SK-N-SH treated with all-trans-retinoic acid at 6 μM for 48 hours (cell line): ENCODE results near the gene NPHS1.
A peak's percentile ranks its signal among the peaks of the same experiment; 100 is the strongest.

Source experiments
- ATAC-seq: fragments of 200-7000 bp; cut with Tn5 transposase; 3 replicates; pipeline ENCODE4 v1.9.1; 2020; ENCODE audit warnings: mild to moderate bottlenecking, moderate library complexity
- ARNTL ChIP-seq: fragments of 450-650 bp; formaldehyde crosslinking; IDR thresholded peaks from 2 replicates; pipeline ENCODE4 v1.5.0; 2020; ENCODE audit warnings: low read depth, mild to moderate bottlenecking, moderate library complexity, borderline replicate concordance
- BACH2 ChIP-seq: fragments of 250-450 bp; sonication (Bioruptor Pico); IDR thresholded peaks from 2 replicates; pipeline ENCODE4 v1.9.0; 2021; ENCODE audit warnings: mild to moderate bottlenecking, borderline replicate concordance
- CSRNP3 ChIP-seq: fragments of 250-450 bp; sonication (Bioruptor Pico); IDR thresholded peaks from 2 replicates; pipeline ENCODE4 v1.5.1; 2021; ENCODE audit warnings: mild to moderate bottlenecking, moderate library complexity
- ESRRG ChIP-seq: fragments of 250-450 bp; sonication (Bioruptor Pico); IDR thresholded peaks from 2 replicates; pipeline ENCODE4 v1.6.1; 2021; ENCODE audit warnings: mild to moderate bottlenecking
- GLIS3 ChIP-seq: fragments of 250-450 bp; sonication (Bioruptor Pico); IDR thresholded peaks from 2 replicates; pipeline ENCODE4 v1.5.0; 2020; ENCODE audit warnings: mild to moderate bottlenecking, moderate library complexity
- ISL1 ChIP-seq: fragments of 250-450 bp; sonication (Bioruptor Pico); IDR thresholded peaks from 2 replicates; pipeline ENCODE4 v2.1.2; 2022; ENCODE audit warnings: mild to moderate bottlenecking, moderate library complexity
- OSR1 ChIP-seq: fragments of 250-450 bp; sonication (Bioruptor Pico); IDR thresholded peaks from 2 replicates; pipeline ENCODE4 v1.8.0; 2022; ENCODE audit warnings: moderate library complexity, mild to moderate bottlenecking, inconsistent platforms
- POU6F1 ChIP-seq: fragments of 250-450 bp; sonication (Bioruptor Pico); IDR thresholded peaks from 2 replicates; pipeline ENCODE4 v1.8.0; 2021; ENCODE audit warnings: low read depth, mild to moderate bottlenecking, moderate library complexity, borderline replicate concordance
- RARB ChIP-seq: fragments of 250-450 bp; sonication (Bioruptor Pico); IDR thresholded peaks from 2 replicates; pipeline ENCODE4 v1.8.0; 2021; ENCODE audit warnings: mild to moderate bottlenecking, moderate library complexity
- SNAI2 ChIP-seq: fragments of 250-450 bp; sonication (Bioruptor Pico); IDR thresholded peaks from 2 replicates; pipeline ENCODE4 v1.5.0; 2020; ENCODE audit warnings: mild to moderate bottlenecking, moderate library complexity
- TOX ChIP-seq: fragments of 250-450 bp; sonication (Bioruptor Pico); IDR thresholded peaks from 2 replicates; pipeline ENCODE4 v1.8.0; 2021; ENCODE audit warnings: mild to moderate bottlenecking, moderate library complexity, borderline replicate concordance
- ZFP3 ChIP-seq: fragments of 250-450 bp; sonication (Bioruptor Pico); IDR thresholded peaks from 2 replicates; pipeline ENCODE4 v1.5.0; 2020; ENCODE audit warnings: mild to moderate bottlenecking, moderate library complexity
- ZFP30 ChIP-seq: fragments of 450-650 bp; formaldehyde crosslinking; IDR thresholded peaks from 2 replicates; pipeline ENCODE4 v1.5.0; 2022; ENCODE audit warnings: mild to moderate bottlenecking, moderate library complexity
- ZNF565 ChIP-seq: fragments of 450-650 bp; formaldehyde crosslinking; conservative IDR thresholded peaks from 2 replicates; pipeline ENCODE4 v1.5.0; 2020; ENCODE audit warnings: low read depth, mild to moderate bottlenecking, moderate library complexity
- ZNF70 ChIP-seq: fragments of 450-650 bp; formaldehyde crosslinking; IDR thresholded peaks from 2 replicates; pipeline ENCODE4 v1.5.0; 2020; ENCODE audit warnings: mild to moderate bottlenecking, moderate library complexity
- ZNF8 ChIP-seq: fragments of 450-650 bp; formaldehyde crosslinking; IDR thresholded peaks from 2 replicates; pipeline ENCODE4 v1.5.0; 2020; ENCODE audit warnings: mild to moderate bottlenecking, moderate library complexity
- TF ChIP-seq, protein P1 (sequence below): fragments of 250-450 bp; sonication (Bioruptor Pico); IDR thresholded peaks from 2 replicates; pipeline ENCODE4 v1.8.0; 2020; ENCODE audit warnings: mild to moderate bottlenecking, moderate library complexity, borderline replicate concordance
- TF ChIP-seq, protein P2 (sequence below): fragments of 250-450 bp; sonication (Bioruptor Pico); IDR thresholded peaks from 2 replicates; pipeline ENCODE4 v1.5.0; 2020; ENCODE audit warnings: mild to moderate bottlenecking, moderate library complexity

Gene NPHS1

GRCh38 chr19:35899547-35900214 lies 47.4 kb upstream of the NPHS1 start:
- ATAC-seq: peak; percentile 81

GRCh38 chr19:35898499-35898809 lies 46.1 kb upstream of the NPHS1 start:
- TF ChIP-seq, protein P1, sequence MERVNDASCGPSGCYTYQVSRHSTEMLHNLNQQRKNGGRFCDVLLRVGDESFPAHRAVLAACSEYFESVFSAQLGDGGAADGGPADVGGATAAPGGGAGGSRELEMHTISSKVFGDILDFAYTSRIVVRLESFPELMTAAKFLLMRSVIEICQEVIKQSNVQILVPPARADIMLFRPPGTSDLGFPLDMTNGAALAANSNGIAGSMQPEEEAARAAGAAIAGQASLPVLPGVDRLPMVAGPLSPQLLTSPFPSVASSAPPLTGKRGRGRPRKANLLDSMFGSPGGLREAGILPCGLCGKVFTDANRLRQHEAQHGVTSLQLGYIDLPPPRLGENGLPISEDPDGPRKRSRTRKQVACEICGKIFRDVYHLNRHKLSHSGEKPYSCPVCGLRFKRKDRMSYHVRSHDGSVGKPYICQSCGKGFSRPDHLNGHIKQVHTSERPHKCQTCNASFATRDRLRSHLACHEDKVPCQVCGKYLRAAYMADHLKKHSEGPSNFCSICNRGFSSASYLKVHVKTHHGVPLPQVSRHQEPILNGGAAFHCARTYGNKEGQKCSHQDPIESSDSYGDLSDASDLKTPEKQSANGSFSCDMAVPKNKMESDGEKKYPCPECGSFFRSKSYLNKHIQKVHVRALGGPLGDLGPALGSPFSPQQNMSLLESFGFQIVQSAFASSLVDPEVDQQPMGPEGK (CRISPR knock-in tag): no peak
- TF ChIP-seq ISL1 (CRISPR knock-in tag) (no peak), POU6F1 (CRISPR knock-in tag) (no peak), SNAI2 (CRISPR knock-in tag) (no peak), ZNF565 (CRISPR knock-in tag) (no peak)
- no peak for ATAC-seq

More at GRCh38 chr19:35899547-35900214, 47.4 kb upstream of the NPHS1 start:
- no peak for TF ChIP-seq ESRRG (CRISPR knock-in tag)
- TF ChIP-seq BACH2 (CRISPR knock-in tag): no peak
- TF ChIP-seq, protein P2, sequence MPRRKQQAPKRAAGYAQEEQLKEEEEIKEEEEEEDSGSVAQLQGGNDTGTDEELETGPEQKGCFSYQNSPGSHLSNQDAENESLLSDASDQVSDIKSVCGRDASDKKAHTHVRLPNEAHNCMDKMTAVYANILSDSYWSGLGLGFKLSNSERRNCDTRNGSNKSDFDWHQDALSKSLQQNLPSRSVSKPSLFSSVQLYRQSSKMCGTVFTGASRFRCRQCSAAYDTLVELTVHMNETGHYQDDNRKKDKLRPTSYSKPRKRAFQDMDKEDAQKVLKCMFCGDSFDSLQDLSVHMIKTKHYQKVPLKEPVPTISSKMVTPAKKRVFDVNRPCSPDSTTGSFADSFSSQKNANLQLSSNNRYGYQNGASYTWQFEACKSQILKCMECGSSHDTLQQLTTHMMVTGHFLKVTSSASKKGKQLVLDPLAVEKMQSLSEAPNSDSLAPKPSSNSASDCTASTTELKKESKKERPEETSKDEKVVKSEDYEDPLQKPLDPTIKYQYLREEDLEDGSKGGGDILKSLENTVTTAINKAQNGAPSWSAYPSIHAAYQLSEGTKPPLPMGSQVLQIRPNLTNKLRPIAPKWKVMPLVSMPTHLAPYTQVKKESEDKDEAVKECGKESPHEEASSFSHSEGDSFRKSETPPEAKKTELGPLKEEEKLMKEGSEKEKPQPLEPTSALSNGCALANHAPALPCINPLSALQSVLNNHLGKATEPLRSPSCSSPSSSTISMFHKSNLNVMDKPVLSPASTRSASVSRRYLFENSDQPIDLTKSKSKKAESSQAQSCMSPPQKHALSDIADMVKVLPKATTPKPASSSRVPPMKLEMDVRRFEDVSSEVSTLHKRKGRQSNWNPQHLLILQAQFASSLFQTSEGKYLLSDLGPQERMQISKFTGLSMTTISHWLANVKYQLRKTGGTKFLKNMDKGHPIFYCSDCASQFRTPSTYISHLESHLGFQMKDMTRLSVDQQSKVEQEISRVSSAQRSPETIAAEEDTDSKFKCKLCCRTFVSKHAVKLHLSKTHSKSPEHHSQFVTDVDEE (CRISPR knock-in tag): no peak
- no peak for TF ChIP-seq ZFP3
- TF ChIP-seq ZFP30: no peak
- TF ChIP-seq, protein P1 (CRISPR knock-in tag): no peak
- no peak for TF ChIP-seq GLIS3 (CRISPR knock-in tag)
- no peak for TF ChIP-seq RARB (CRISPR knock-in tag)
- TF ChIP-seq ZNF565 (CRISPR knock-in tag): no peak
- TF ChIP-seq ISL1 (CRISPR knock-in tag): no peak
- no peak for TF ChIP-seq OSR1 (CRISPR knock-in tag)
- TF ChIP-seq TOX: no peak
- TF ChIP-seq ZNF70 (CRISPR knock-in tag): no peak
- no peak for TF ChIP-seq POU6F1 (CRISPR knock-in tag)
- TF ChIP-seq ZNF8 (CRISPR knock-in tag): no peak

DNA sequence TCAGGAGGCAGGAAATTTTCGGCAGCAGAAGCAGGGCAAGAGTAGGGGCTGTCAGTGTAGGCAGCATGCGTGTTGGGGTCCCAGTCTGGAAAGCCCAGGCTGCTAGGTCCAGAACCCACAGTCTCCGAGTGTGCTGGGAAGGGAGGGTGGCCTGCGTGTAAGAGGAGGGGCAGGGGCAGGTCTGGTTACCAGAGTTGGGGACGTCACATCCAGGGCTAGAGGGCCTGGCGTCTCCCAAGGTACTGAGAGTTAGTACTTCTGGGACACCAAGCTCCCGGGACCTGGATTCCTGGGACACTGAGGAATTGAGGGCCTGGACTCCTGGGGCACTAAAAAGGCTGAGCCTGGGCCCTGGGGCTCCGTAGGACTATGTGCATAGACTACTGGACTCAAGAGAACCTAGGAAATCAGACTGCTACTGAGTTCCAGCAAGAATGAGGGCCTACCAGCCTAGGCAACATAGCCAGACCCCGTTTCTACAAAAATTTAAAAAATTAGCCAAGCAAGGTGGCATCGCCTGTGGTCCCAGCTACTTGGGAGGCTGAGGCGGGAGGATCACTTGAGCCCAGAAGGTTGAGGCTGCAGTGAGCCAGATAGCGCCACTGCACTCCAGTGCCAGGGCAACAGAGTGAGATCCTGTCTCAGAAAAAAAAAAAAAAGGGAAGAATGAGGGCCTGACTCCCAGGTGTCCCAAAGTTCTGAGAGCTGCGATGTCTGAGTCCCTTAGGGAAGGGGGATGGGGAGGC lies 45.6 kb upstream of the NPHS1 start:
- no peak for ATAC-seq
- no peak for TF ChIP-seq BACH2 (CRISPR knock-in tag)
- no peak for TF ChIP-seq TOX
- no peak for TF ChIP-seq ARNTL (CRISPR knock-in tag)
- no peak for TF ChIP-seq ZNF565 (CRISPR knock-in tag)
- TF ChIP-seq, protein P2 (CRISPR knock-in tag): no peak
- no peak for TF ChIP-seq OSR1 (CRISPR knock-in tag)
- TF ChIP-seq, protein P1 (CRISPR knock-in tag): no peak
- TF ChIP-seq GLIS3 (CRISPR knock-in tag): no peak
- TF ChIP-seq SNAI2 (CRISPR knock-in tag): no peak
- no peak for TF ChIP-seq CSRNP3 (CRISPR knock-in tag)
